K562 (cell line): ENCODE results near the gene ACSS2. TPM values are rescaled to one million over a fixed set of nuclear protein-coding genes. Genes with fewer than 3 reads are reported as not detected.

ENCODE experiments used
- ADNP ChIP-seq: fragments of 200-800 bp; sonication (Bioruptor generic); IDR thresholded peaks from 2 replicates; pipeline ENCODE4 v1.6.1; 2016; ENCODE audit warnings: missing genetic modification characterization, missing compliant biosample characterization
- BCOR ChIP-seq: fragments of 450-650 bp; IDR thresholded peaks from 2 replicates; pipeline ENCODE4 v1.6.1; 2016
- CBX8 ChIP-seq: fragments of 200-600 bp; sonication (generic); IDR thresholded peaks from 2 replicates; pipeline ENCODE4 v1.6.1; 2012; ENCODE audit warnings: borderline replicate concordance, mixed run types, low read depth, mild to moderate bottlenecking, moderate library complexity, mixed read lengths, low read length, control low read depth, inconsistent platforms; ENCODE audit not compliant: poor library complexity, severe bottlenecking; ENCODE audit errors: extremely low read depth
- COPS2 ChIP-seq: fragments of 450-650 bp; conservative IDR thresholded peaks from 2 replicates; pipeline ENCODE4 v1.6.1; 2016; ENCODE audit warnings: mild to moderate bottlenecking, moderate library complexity
- CREM ChIP-seq: IDR thresholded peaks from 2 replicates; pipeline ENCODE4 v1.6.1; 2014; ENCODE audit warnings: antibody characterized with exemption, low read depth
- EP300 ChIP-seq: IDR thresholded peaks from 2 replicates; pipeline ENCODE4 v1.6.1; 2012; ENCODE audit warnings: low read length, improper control_type of control experiment
- ETS2 ChIP-seq: IDR thresholded peaks from 2 replicates; pipeline ENCODE4 v1.6.1; 2016; ENCODE audit warnings: borderline replicate concordance, missing genetic modification characterization, mild to moderate bottlenecking, moderate library complexity, missing compliant biosample characterization; ENCODE audit not compliant: poor library complexity, severe bottlenecking
- HNRNPK ChIP-seq: fragments of 200-400 bp; formaldehyde crosslinking; IDR thresholded peaks from one replicate; pipeline ENCODE4 v1.6.1; 2018; ENCODE audit warnings: mild to moderate bottlenecking, low read depth, low read length; ENCODE audit not compliant: poor library complexity, severe bottlenecking
- IRF1 ChIP-seq: sonication (generic); formaldehyde crosslinking; IDR thresholded peaks from 2 replicates; pipeline ENCODE4 v1.8.0; 2022; ENCODE audit warnings: missing genetic modification reagents, mild to moderate bottlenecking, borderline replicate concordance
- MEF2A ChIP-seq: IDR thresholded peaks from 2 replicates; pipeline ENCODE4 v1.6.1; 2011; ENCODE audit warnings: low read depth, mild to moderate bottlenecking, low read length, moderate library complexity; ENCODE audit not compliant: control insufficient read depth
- NONO ChIP-seq, 2 experiments: fragments of 200-400 bp in 1 of 2; fragments of 450-650 bp in 1 of 2; formaldehyde crosslinking in 1 of 2; IDR thresholded peaks; 2 replicates each; pipeline ENCODE4 v1.6.1; 2017; ENCODE audit warnings: low read depth in 2 of 2, mild to moderate bottlenecking in 2 of 2, moderate library complexity in 2 of 2, low read length in 1 of 2
- NR4A1 ChIP-seq, 2 experiments: fragments of 250-450 bp in 1 of 2; fragments of 450-650 bp in 1 of 2; sonication (Bioruptor Pico) in 1 of 2; IDR thresholded peaks; 2 replicates each; pipeline versions ENCODE4 v1.4.0 to v1.6.1; 2016 to 2020; ENCODE audit warnings: mild to moderate bottlenecking in 2 of 2, missing compliant biosample characterization in 1 of 2, missing genetic modification characterization in 1 of 2, moderate library complexity in 1 of 2
- PHF21A ChIP-seq: fragments of 450-650 bp; IDR thresholded peaks from 2 replicates; pipeline ENCODE4 v1.6.1; 2017; ENCODE audit warnings: low read depth, borderline replicate concordance
- POLR2B ChIP-seq: fragments of 450-650 bp; IDR thresholded peaks from 2 replicates; pipeline ENCODE4 v1.6.1; 2018; ENCODE audit warnings: low read depth; ENCODE audit not compliant: partially characterized antibody
- PRMT5 ChIP-seq: sonication (generic); formaldehyde crosslinking; IDR thresholded peaks from 2 replicates; pipeline ENCODE4 v1.5.0; 2020; ENCODE audit warnings: missing genetic modification reagents
- RBM15 ChIP-seq: fragments of 200-400 bp; formaldehyde crosslinking; IDR thresholded peaks from 2 replicates; pipeline ENCODE4 v1.6.1; 2018; ENCODE audit warnings: mild to moderate bottlenecking, low read length, moderate library complexity; ENCODE audit not compliant: insufficient read depth
- RFX5 ChIP-seq: IDR thresholded peaks from 2 replicates; pipeline ENCODE4 v1.6.1; 2011; ENCODE audit warnings: low read depth, mild to moderate bottlenecking, improper control_type of control experiment, low read length
- SUPT5H ChIP-seq: fragments of 450-650 bp; IDR thresholded peaks from 2 replicates; pipeline ENCODE4 v1.6.1; 2016
- UBTF ChIP-seq, 2 experiments: IDR thresholded peaks; 2 replicates each; pipeline ENCODE4 v1.6.1; 2012; ENCODE audit warnings: improper control_type of control experiment in 2 of 2, low read depth in 2 of 2, low read length in 2 of 2, borderline replicate concordance in 1 of 2
- ZFP1 ChIP-seq: fragments of 450-650 bp; formaldehyde crosslinking; IDR thresholded peaks from 2 replicates; pipeline ENCODE4 v1.4.0; 2020; ENCODE audit warnings: mild to moderate bottlenecking, mixed read lengths
- ZMIZ1 ChIP-seq, 2 experiments: fragments of 150-350 bp in 1 of 2; IDR thresholded peaks; 2 replicates each; pipeline ENCODE4 v1.6.1; 2012 to 2016; ENCODE audit warnings: low read depth in 2 of 2, low read length in 2 of 2, mild to moderate bottlenecking in 1 of 2, moderate library complexity in 1 of 2
- ZNF253 ChIP-seq: fragments of 250-450 bp; sonication (Bioruptor Pico); conservative IDR thresholded peaks from 2 replicates; pipeline ENCODE4 v1.6.1; 2021; ENCODE audit warnings: mild to moderate bottlenecking
- polyA plus RNA-seq, 8 experiments: library from polyadenylated mRNA; depleted of rRNA in 4 of 8; stranded (reverse) in 5 of 8; unstranded in 3 of 8; fragments of >200 nt; fragmentation: Nextera tagmentation in 2 of 8; fragmentation: Illumina TruSeq in 1 of 8; extraction: Ambion mirVana in 2 of 8; extraction: Trizol in 1 of 8; gene quantifications; 2 replicates each; pipeline versions ENCODE4 v1.2.1 to v1.2.3, GENCODE V29; 2011 to 2014; ENCODE audit warnings: inconsistent platforms in 1 of 8, missing spikeins in 1 of 8
- total RNA-seq, 7 experiments: library from RNA; depleted of rRNA in 6 of 7; stranded (reverse); fragments of >200 nt in 6 of 7; fragmentation: Illumina TruSeq in 2 of 7; extraction: Trizol in 2 of 7; gene quantifications; 2 replicates each; pipeline versions ENCODE4 v1.2.1 to v1.2.3, GENCODE V29; 2011 to 2021; ENCODE audit warnings: low replicate concordance in 1 of 7

ACSS2 gene
- total and polyA plus RNA-seq, 9 of the 15 experiments (the other 6 are each of a cell fraction or from before 2014, with no cell fraction given): 21.9 to 246 (median 66.2) TPM

- TF ChIP-seq SUPT5H: peak; percentile 64
- no peak for TF ChIP-seq RBM15
- TF ChIP-seq POLR2B: peak; percentile 31
- no peak for TF ChIP-seq PHF21A
- TF ChIP-seq MEF2A: no peak
- TF ChIP-seq UBTF (IDR thresholded peaks at IDR 0.05; ENCODE audit: borderline replicate concordance in 1 of 2, low read depth in 2 of 2, low read length in 2 of 2): no peak
- TF ChIP-seq ADNP (tag): no peak
- no peak for TF ChIP-seq PRMT5 (CRISPR knock-in tag)
- TF ChIP-seq RFX5: no peak
- no peak for TF ChIP-seq ZMIZ1 (IDR thresholded peaks at IDR 0.05; ENCODE audit: low read depth in 2 of 2, low read length in 2 of 2)
- TF ChIP-seq CBX8: no peak
- no peak for TF ChIP-seq NR4A1 (CRISPR knock-in tag; IDR thresholded peaks at IDR 0.05)
- no peak for TF ChIP-seq NR4A1 (tag; IDR thresholded peaks at IDR 0.05)
- no peak for TF ChIP-seq EP300
- no peak for TF ChIP-seq ZNF253 (CRISPR knock-in tag)
- TF ChIP-seq NONO (IDR thresholded peaks at IDR 0.05; ENCODE audit: low read depth in 2 of 2, low read length in 1 of 2): no peak
- TF ChIP-seq CREM: peak; percentile 66; the same call in 1 of the 2 replicates
- no peak for TF ChIP-seq HNRNPK
- peak; percentile 23; the same call in 1 of the 2 replicates for TF ChIP-seq BCOR
- TF ChIP-seq IRF1 (CRISPR knock-in tag): no peak
- no peak for TF ChIP-seq ZFP1
- TF ChIP-seq ETS2 (tag): no peak
- no peak for TF ChIP-seq COPS2
Measured at GRCh38 chr20:34872622-34873224, 3.7 kb upstream of the ACSS2 start, which contains the start of gene GGT7 (continued).
